ENCODE data around the gene ARL14. TPM values are rescaled to one million over a fixed set of nuclear protein-coding genes. Genes with fewer than 3 reads are reported as not detected.

Gene ARL14
- total RNA-seq, 3 donors from 2014 or later: not detected

GRCh38 chr3:160638184-160638583 is 38.8 kb upstream of the ARL14 start:
- no peak overlapping the region for H3K4me3 ChIP-seq
- H3K4me1 ChIP-seq: no peaks in the 10 kb centered on the region
- TF ChIP-seq POLR2AphosphoS5 (IDR thresholded peaks at IDR 0.05) (no peak), POLR2A (IDR thresholded peaks at IDR 0.05) (no peak), CTCF (IDR thresholded peaks at IDR 0.05) (no peak)
- DNase-seq (ENCODE audit: low spot score in 2 of 2): no peak
- H3K36me3 ChIP-seq: no peaks in the 10 kb centered on the region
- no peaks in the 10 kb centered on the region for H3K9me3 ChIP-seq
- H3K27me3 ChIP-seq: no peaks in the 10 kb centered on the region
- H3K27ac ChIP-seq: no peak overlapping the region
- intact Hi-C loops (cut with DNase I; ENCODE audit: low total_unique reads): no loop called here

GRCh38 chr3:160641665-160642309 is 35.2 kb upstream of the ARL14 start:
- TF ChIP-seq CTCF (IDR thresholded peaks at IDR 0.05) (no peak), POLR2AphosphoS5 (IDR thresholded peaks at IDR 0.05) (no peak), POLR2A (IDR thresholded peaks at IDR 0.05) (no peak)
- Histone ChIP-seq H3K36me3 (no peaks in the 10 kb centered on the region), H3K27ac (no peak overlapping the region), H3K4me3 (no peak overlapping the region), H3K4me1 (no peaks in the 10 kb centered on the region), H3K27me3 (no peaks in the 10 kb centered on the region), H3K9me3 (no peaks in the 10 kb centered on the region)
- no peak for DNase-seq (ENCODE audit: low spot score in 2 of 2)
- intact Hi-C loops (cut with DNase I; ENCODE audit: low total_unique reads): loop anchor here (2.0 kb wide), 1 partner anchor 19 kb away; no protein-coding TSS in a partner anchor

GRCh38 chr3:160643994-160644393 is 33.0 kb upstream of the ARL14 start:
- no peaks in the 10 kb centered on the region for H3K9me3 ChIP-seq
- no peak overlapping the region for H3K4me3 ChIP-seq
- no peaks in the 10 kb centered on the region for H3K27me3 ChIP-seq
- no peaks in the 10 kb centered on the region for H3K4me1 ChIP-seq
- TF ChIP-seq POLR2AphosphoS5 (IDR thresholded peaks at IDR 0.05): no peak
- TF ChIP-seq POLR2A (IDR thresholded peaks at IDR 0.05): no peak
- no peak for TF ChIP-seq CTCF (IDR thresholded peaks at IDR 0.05)
- no peak overlapping the region for H3K27ac ChIP-seq
- intact Hi-C loops (cut with DNase I; ENCODE audit: low total_unique reads): no loop called here
- DNase-seq (ENCODE audit: low spot score in 2 of 2): no peak
- H3K36me3 ChIP-seq: no peaks in the 10 kb centered on the region

- Histone ChIP-seq H3K4me1 (no peaks in the 10 kb centered on the region), H3K27me3 (no peaks in the 10 kb centered on the region), H3K9me3 (no peaks in the 10 kb centered on the region), H3K4me3 (no peak overlapping the region), H3K27ac (no peak overlapping the region), H3K36me3 (no peaks in the 10 kb centered on the region)
- TF ChIP-seq POLR2AphosphoS5 (IDR thresholded peaks at IDR 0.05) (no peak), POLR2A (IDR thresholded peaks at IDR 0.05) (no peak), CTCF (IDR thresholded peaks at IDR 0.05) (no peak)
- no peak for DNase-seq (ENCODE audit: low spot score in 2 of 2)
- intact Hi-C loops (cut with DNase I; ENCODE audit: low total_unique reads): no loop called here
Observed at GRCh38 chr3:160644491-160644890, 32.5 kb upstream of the ARL14 start.

- TF ChIP-seq CTCF (IDR thresholded peaks at IDR 0.05) (no peak), POLR2AphosphoS5 (IDR thresholded peaks at IDR 0.05) (no peak), POLR2A (IDR thresholded peaks at IDR 0.05) (no peak)
- DNase-seq (ENCODE audit: low spot score in 2 of 2): no peak
- Histone ChIP-seq H3K4me3 (no peak overlapping the region), H3K9me3 (no peaks in the 10 kb centered on the region), H3K27me3 (no peaks in the 10 kb centered on the region), H3K4me1 (no peaks in the 10 kb centered on the region), H3K36me3 (no peaks in the 10 kb centered on the region), H3K27ac (no peak overlapping the region)
- intact Hi-C loops (cut with DNase I; ENCODE audit: low total_unique reads): no loop called here
Observed at GRCh38 chr3:160648701-160649100, 28.3 kb upstream of the ARL14 start.
